ENCODE data around the gene ABLIM1.

GRCh38 chr10:114548662-114549061 is 109.4 kb downstream of the ABLIM1 start:
- no peak for TF ChIP-seq EZH2 (IDR thresholded peaks at IDR 0.05; ENCODE audit: borderline replicate concordance, low read depth, low read length, poor library complexity, severe bottlenecking)
- TF ChIP-seq, protein P1, sequence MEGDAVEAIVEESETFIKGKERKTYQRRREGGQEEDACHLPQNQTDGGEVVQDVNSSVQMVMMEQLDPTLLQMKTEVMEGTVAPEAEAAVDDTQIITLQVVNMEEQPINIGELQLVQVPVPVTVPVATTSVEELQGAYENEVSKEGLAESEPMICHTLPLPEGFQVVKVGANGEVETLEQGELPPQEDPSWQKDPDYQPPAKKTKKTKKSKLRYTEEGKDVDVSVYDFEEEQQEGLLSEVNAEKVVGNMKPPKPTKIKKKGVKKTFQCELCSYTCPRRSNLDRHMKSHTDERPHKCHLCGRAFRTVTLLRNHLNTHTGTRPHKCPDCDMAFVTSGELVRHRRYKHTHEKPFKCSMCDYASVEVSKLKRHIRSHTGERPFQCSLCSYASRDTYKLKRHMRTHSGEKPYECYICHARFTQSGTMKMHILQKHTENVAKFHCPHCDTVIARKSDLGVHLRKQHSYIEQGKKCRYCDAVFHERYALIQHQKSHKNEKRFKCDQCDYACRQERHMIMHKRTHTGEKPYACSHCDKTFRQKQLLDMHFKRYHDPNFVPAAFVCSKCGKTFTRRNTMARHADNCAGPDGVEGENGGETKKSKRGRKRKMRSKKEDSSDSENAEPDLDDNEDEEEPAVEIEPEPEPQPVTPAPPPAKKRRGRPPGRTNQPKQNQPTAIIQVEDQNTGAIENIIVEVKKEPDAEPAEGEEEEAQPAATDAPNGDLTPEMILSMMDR (conservative IDR thresholded peaks at IDR 0.05; ENCODE audit: low read depth, low read length): peak; percentile 49
